Measurements from ENCODE around the gene AGTR1. TPM values are rescaled to one million over a fixed set of nuclear protein-coding genes. Genes with fewer than 3 reads are reported as not detected.

AGTR1 gene
- total RNA-seq, 1 experiment from 2014 or later = not detected

DNA sequence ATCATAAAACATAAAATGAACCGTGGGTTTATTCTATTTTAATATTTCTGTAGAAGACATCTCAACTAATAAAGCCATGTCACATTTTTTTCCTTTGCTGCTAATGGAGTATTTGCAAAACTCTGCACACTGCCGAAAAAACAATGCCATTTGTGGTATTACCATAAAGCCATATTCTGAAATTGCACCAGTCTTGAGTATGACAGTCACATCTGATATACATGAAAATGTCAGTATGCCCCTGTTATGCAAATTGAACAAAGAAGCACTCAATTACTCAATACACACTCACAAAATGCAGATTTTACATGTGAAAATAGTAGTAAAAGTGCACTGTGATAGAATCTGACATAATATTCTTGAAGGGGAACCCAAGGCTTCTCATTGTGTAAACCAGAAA, 74.7 kb downstream of the AGTR1 start:
- H4K5ac ChIP-seq (ENCODE audit: insufficient read length, low read depth, low read length) = no peak overlapping the region
- no peaks in the 10 kb centered on the region for H3K79me1 ChIP-seq (ENCODE audit: insufficient read depth, low read depth, low read length, poor library complexity, severe bottlenecking)
- no peak overlapping the region for H3K4ac ChIP-seq (ENCODE audit: low read depth, low read length)
- H2BK12ac ChIP-seq (ENCODE audit: insufficient read length, low read depth, low read length) = no peak overlapping the region
- no peak overlapping the region for H2BK5ac ChIP-seq (ENCODE audit: insufficient read length, low read length)
- H2AFZ ChIP-seq (ENCODE audit: low read length) = no peak overlapping the region
- no peaks in the 10 kb centered on the region for H3K79me2 ChIP-seq (ENCODE audit: insufficient read depth, low read length)
- H2AK5ac ChIP-seq (ENCODE audit: insufficient read length, low read length) = no peak overlapping the region
- no peaks in the 10 kb centered on the region; a peak in 1 of 7 replicates for H3K36me3 Mint-ChIP-seq (ENCODE audit: insufficient read depth in 1 of 3, low read depth in 3 of 3)
- TF ChIP-seq, protein P1, sequence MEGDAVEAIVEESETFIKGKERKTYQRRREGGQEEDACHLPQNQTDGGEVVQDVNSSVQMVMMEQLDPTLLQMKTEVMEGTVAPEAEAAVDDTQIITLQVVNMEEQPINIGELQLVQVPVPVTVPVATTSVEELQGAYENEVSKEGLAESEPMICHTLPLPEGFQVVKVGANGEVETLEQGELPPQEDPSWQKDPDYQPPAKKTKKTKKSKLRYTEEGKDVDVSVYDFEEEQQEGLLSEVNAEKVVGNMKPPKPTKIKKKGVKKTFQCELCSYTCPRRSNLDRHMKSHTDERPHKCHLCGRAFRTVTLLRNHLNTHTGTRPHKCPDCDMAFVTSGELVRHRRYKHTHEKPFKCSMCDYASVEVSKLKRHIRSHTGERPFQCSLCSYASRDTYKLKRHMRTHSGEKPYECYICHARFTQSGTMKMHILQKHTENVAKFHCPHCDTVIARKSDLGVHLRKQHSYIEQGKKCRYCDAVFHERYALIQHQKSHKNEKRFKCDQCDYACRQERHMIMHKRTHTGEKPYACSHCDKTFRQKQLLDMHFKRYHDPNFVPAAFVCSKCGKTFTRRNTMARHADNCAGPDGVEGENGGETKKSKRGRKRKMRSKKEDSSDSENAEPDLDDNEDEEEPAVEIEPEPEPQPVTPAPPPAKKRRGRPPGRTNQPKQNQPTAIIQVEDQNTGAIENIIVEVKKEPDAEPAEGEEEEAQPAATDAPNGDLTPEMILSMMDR (conservative IDR thresholded peaks at IDR 0.05) = no peak
- H3K9me3 Mint-ChIP-seq = no peaks in the 10 kb centered on the region
- H3K56ac ChIP-seq (ENCODE audit: insufficient read length, low read depth, low read length) = no peak overlapping the region
- H3K9ac ChIP-seq (ENCODE audit: extremely low read depth, insufficient read length, low read length) = no peak overlapping the region
- no peak overlapping the region for H3K14ac ChIP-seq (ENCODE audit: insufficient read depth, low read length)
- H4K91ac ChIP-seq (ENCODE audit: insufficient read length, low read depth, low read length) = no peak overlapping the region
- no peak overlapping the region for H2BK20ac ChIP-seq (ENCODE audit: low read depth, low read length, poor library complexity, severe bottlenecking)
- H3K4me2 ChIP-seq (ENCODE audit: insufficient read depth, insufficient read length, low read length) = no peak overlapping the region
- WGBS (ENCODE audit: extremely low coverage, insufficient read length, low lambda C conversion rate) = no CpG with 5 or more reads among the region's 2 CpGs
- H3K9me3 ChIP-seq (ENCODE audit: control insufficient read depth, low read depth, low read length) = no peaks in the 10 kb centered on the region
- no peak overlapping the region for H3K27ac Mint-ChIP-seq
- no peak overlapping the region for H4K8ac ChIP-seq (replicated peaks; ENCODE audit: insufficient read length, low read depth, low read length)
- DNase-seq = no peak
- no peak overlapping the region for H3T11ph ChIP-seq (ENCODE audit: low read length)
- no peaks in the 10 kb centered on the region for H3K27me3 ChIP-seq (ENCODE audit: insufficient read depth, low read length)
- no peaks in the 10 kb centered on the region for H3K4me1 ChIP-seq (ENCODE audit: insufficient read depth, low read length)
- H3K23me2 ChIP-seq (ENCODE audit: insufficient read length, low read depth, low read length, poor library complexity, severe bottlenecking) = no peaks in the 10 kb centered on the region
- H2BK120ac ChIP-seq (ENCODE audit: low read depth, low read length, poor library complexity, severe bottlenecking) = no peak overlapping the region
- H4K20me1 ChIP-seq (ENCODE audit: control insufficient read depth, insufficient read depth, insufficient read length) = no peaks in the 10 kb centered on the region
- H3K23ac ChIP-seq (ENCODE audit: insufficient read length, low read depth, low read length) = no peak overlapping the region
- H3K4me3 Mint-ChIP-seq = no peak overlapping the region
- H2BK15ac ChIP-seq (ENCODE audit: low read depth, low read length) = no peak overlapping the region
- no peak overlapping the region for H3K27ac ChIP-seq (ENCODE audit: insufficient read length, low read depth, low read length)
- H3K4me1 Mint-ChIP-seq = no peaks in the 10 kb centered on the region
- no peaks in the 10 kb centered on the region for H3K27me3 Mint-ChIP-seq (ENCODE audit: low read depth)
- H3K18ac ChIP-seq (ENCODE audit: insufficient read length, low read depth, low read length) = no peak overlapping the region

Data from H9 (cell line).